H1 (cell line): ENCODE measurements around the gene ATP1B3. TPM values are rescaled to one million over a fixed set of nuclear protein-coding genes. Genes with fewer than 3 reads are reported as not detected.
"Not testable (repeated sequence)": the region's sequence is repeated elsewhere in the genome, so short reads cannot be mapped to it uniquely, and the experiment has no call there.

Experiments used
- CTCF ChIA-PET: fragments of 300-600 bp; sonication (Branson Sonifier 250); formaldehyde crosslinking; loops from one replicate; lab custom pipeline; 2021; ENCODE audit not compliant: partially characterized antibody; lab: Charles Lee
- POLR2A ChIA-PET: fragments of 300-600 bp; sonication (Branson Sonifier 250); formaldehyde crosslinking; loops from one replicate; lab custom pipeline; 2021; ENCODE audit warnings: inconsistent platforms; ENCODE audit not compliant: partially characterized antibody; lab: Charles Lee
- DNase-seq, 2 experiments: peaks; one replicate each; pipeline versions ENCODE4 v3.0.0 to v3.0.0-alpha.2; 2010 to 2022; ENCODE audit warnings: low spot score in 2 of 2, low read depth in 1 of 2, mixed read lengths in 1 of 2
- FAIRE-seq: peaks from 2 replicates; lab custom pipeline; 2011; peaks lifted over from hg19 to GRCh38; lab: Jason Lieb, UNC
- H2AFZ ChIP-seq: 2 replicates; pipeline ENCODE4 v1.8.1; 2012; ENCODE audit warnings: low read length, inconsistent platforms
- H2AK5ac ChIP-seq: 2 replicates; pipeline ENCODE4 v1.6.1; 2013; ENCODE audit warnings: low read depth, low read length
- H2BK120ac ChIP-seq: replicated peaks from 2 replicates; pipeline ENCODE3; 2013; ENCODE audit warnings: low read depth, low read length, inconsistent platforms
- H2BK12ac ChIP-seq: 2 replicates; pipeline ENCODE4 v1.6.1; 2013; ENCODE audit warnings: low read depth, low read length
- H2BK15ac ChIP-seq: 2 replicates; pipeline ENCODE4 v1.6.1; 2013; ENCODE audit warnings: low read length
- H2BK20ac ChIP-seq: 2 replicates; pipeline ENCODE4 v1.6.1; 2013; ENCODE audit warnings: low read length
- H2BK5ac ChIP-seq: 2 replicates; pipeline ENCODE4 v1.6.1; 2013; ENCODE audit warnings: low read depth, low read length
- H3K14ac ChIP-seq: 2 replicates; pipeline ENCODE4 v1.6.1; 2013; ENCODE audit warnings: inconsistent platforms; ENCODE audit not compliant: insufficient read length
- H3K18ac ChIP-seq: 2 replicates; pipeline ENCODE4 v1.6.1; 2013; ENCODE audit warnings: low read length; ENCODE audit errors: extremely low read depth
- H3K23ac ChIP-seq: 2 replicates; pipeline ENCODE4 v1.6.1; 2013; ENCODE audit warnings: inconsistent platforms; ENCODE audit not compliant: insufficient read length
- H3K23me2 ChIP-seq: 2 replicates; pipeline ENCODE4 v1.6.1; 2013; ENCODE audit warnings: low read depth, low read length
- H3K27ac ChIP-seq: 2 replicates; pipeline ENCODE4 v1.6.1; 2011; ENCODE audit warnings: low read depth, low read length, inconsistent platforms
- H3K27me3 ChIP-seq, 4 experiments: replicated peaks in 1 of 4; 1 replicate in 1 of 4; 2 replicates in 3 of 4; pipeline versions ENCODE4 v1.6.1 to v1.8.1; 2011 to 2013; ENCODE audit warnings: low read length in 3 of 4, mild to moderate bottlenecking in 3 of 4, inconsistent platforms in 2 of 4, mixed read lengths in 2 of 4, moderate library complexity in 1 of 4; ENCODE audit not compliant: control insufficient read depth in 3 of 4, insufficient read depth in 3 of 4; ENCODE audit errors: extremely low read depth in 1 of 4
- H3K36me3 ChIP-seq, 4 experiments: 2 replicates each; pipeline versions ENCODE4 v1.6.1 to v1.8.1; 2011 to 2013; ENCODE audit warnings: mild to moderate bottlenecking in 4 of 4, low read length in 3 of 4, moderate library complexity in 2 of 4, control low read depth in 1 of 4, inconsistent platforms in 1 of 4; ENCODE audit not compliant: insufficient read depth in 4 of 4, control insufficient read depth in 2 of 4
- H3K4ac ChIP-seq: replicated peaks from 2 replicates; pipeline ENCODE3; 2013; ENCODE audit warnings: low read length, low read depth, mixed read lengths, inconsistent platforms; ENCODE audit not compliant: insufficient read length
- H3K4me1 ChIP-seq, 4 experiments: replicated peaks in 1 of 4; 1 replicate in 1 of 4; 2 replicates in 3 of 4; pipeline versions ENCODE4 v1.6.1 to v1.8.1; 2011 to 2013; ENCODE audit warnings: low read length in 3 of 4, inconsistent platforms in 2 of 4, mixed read lengths in 1 of 4; ENCODE audit not compliant: insufficient read depth in 4 of 4, control insufficient read depth in 3 of 4
- H3K4me2 ChIP-seq, 2 experiments: 2 replicates each; pipeline versions ENCODE4 v1.6.1 to v1.8.1; 2011 to 2013; ENCODE audit warnings: low read depth in 2 of 2, low read length in 2 of 2, control low read depth in 1 of 2, inconsistent platforms in 1 of 2, mild to moderate bottlenecking in 1 of 2; ENCODE audit not compliant: insufficient read depth in 1 of 2
- H3K4me3 ChIP-seq, 4 experiments: fragments of 200-600, 300-600 bp in 1 of 4; sonication (generic), shearing (Covaris generic), sonication (Bioruptor Twin) in 1 of 4; 2 replicates each; pipeline versions ENCODE4 v1.5.1 to v1.8.1; 2011 to 2016; ENCODE audit warnings: low read length in 4 of 4, low read depth in 3 of 4, control low read depth in 2 of 4, inconsistent platforms in 2 of 4, mild to moderate bottlenecking in 2 of 4, mixed read lengths in 1 of 4, moderate library complexity in 1 of 4; ENCODE audit not compliant: insufficient read depth in 2 of 4; ENCODE audit errors: extremely low read depth in 1 of 4
- H3K56ac ChIP-seq: replicated peaks from 2 replicates; pipeline ENCODE3; 2013; ENCODE audit warnings: low read depth, mild to moderate bottlenecking, mixed read lengths, low read length, inconsistent platforms; ENCODE audit not compliant: insufficient read length
- H3K79me1 ChIP-seq: 2 replicates; pipeline ENCODE4 v1.6.1; 2013; ENCODE audit warnings: low read depth, low read length, control low read depth
- H3K79me2 ChIP-seq, 2 experiments: 2 replicates each; pipeline versions ENCODE4 v1.6.1 to v1.8.1; 2012 to 2013; ENCODE audit warnings: low read length in 2 of 2, mild to moderate bottlenecking in 2 of 2, inconsistent platforms in 1 of 2; ENCODE audit not compliant: insufficient read depth in 2 of 2, control insufficient read depth in 1 of 2
- H3K9ac ChIP-seq, 4 experiments: replicated peaks in 1 of 4; 1 replicate in 1 of 4; 2 replicates in 3 of 4; pipeline versions ENCODE4 v1.6.1 to v1.8.1; 2011 to 2013; ENCODE audit warnings: low read depth in 3 of 4, low read length in 3 of 4, control low read depth in 2 of 4, mild to moderate bottlenecking in 2 of 4, moderate library complexity in 2 of 4, inconsistent platforms in 1 of 4; ENCODE audit errors: extremely low read depth in 1 of 4
- H3K9me3 ChIP-seq, 2 experiments: 2 replicates each; pipeline versions ENCODE4 v1.6.1 to v1.8.1; 2012 to 2013; ENCODE audit warnings: mild to moderate bottlenecking in 2 of 2, moderate library complexity in 2 of 2, control low read depth in 1 of 2, inconsistent platforms in 1 of 2, low read depth in 1 of 2, low read length in 1 of 2, mixed read lengths in 1 of 2; ENCODE audit not compliant: insufficient read depth in 2 of 2
- H4K20me1 ChIP-seq, 2 experiments: replicated peaks in 1 of 2; 2 replicates each; pipeline versions ENCODE3 to v1.8.1; 2011 to 2013; ENCODE audit warnings: inconsistent platforms in 2 of 2, low read length in 2 of 2, mild to moderate bottlenecking in 1 of 2; ENCODE audit not compliant: insufficient read depth in 2 of 2, control insufficient read depth in 1 of 2
- H4K5ac ChIP-seq: 2 replicates; pipeline ENCODE4 v1.6.1; 2013; ENCODE audit warnings: low read length, low read depth, mixed read lengths, inconsistent platforms; ENCODE audit not compliant: insufficient read length
- H4K8ac ChIP-seq: 2 replicates; pipeline ENCODE4 v1.8.0; 2013; ENCODE audit warnings: mild to moderate bottlenecking, moderate library complexity, low read length, inconsistent platforms; ENCODE audit not compliant: insufficient read depth; ENCODE audit errors: extremely low read depth
- H4K91ac ChIP-seq: replicated peaks from 2 replicates; pipeline ENCODE3; 2013; ENCODE audit warnings: low read length, mixed read lengths, inconsistent platforms; ENCODE audit not compliant: insufficient read length
- KDM1A ChIP-seq: fragments of 200-600, 300-600 bp; sonication (generic); IDR thresholded peaks from 2 replicates; pipeline ENCODE4 v1.7.1; 2016; ENCODE audit warnings: mild to moderate bottlenecking, low read length, borderline replicate concordance
- SIN3A ChIP-seq, 2 experiments: IDR thresholded peaks in 1 of 2; conservative IDR thresholded peaks in 1 of 2; 2 replicates each; pipeline ENCODE4 v1.6.1; 2011 to 2012; ENCODE audit warnings: low read length in 2 of 2, improper control_type of control experiment in 1 of 2, low read depth in 1 of 2, mild to moderate bottlenecking in 1 of 2
- TBP ChIP-seq: IDR thresholded peaks from 2 replicates; pipeline ENCODE4 v1.6.1; 2011; ENCODE audit warnings: low read depth, low read length, improper control_type of control experiment
- WGBS, 2 experiments: shearing (Covaris generic) in 1 of 2; methylation state at CpG; one replicate each; pipeline versions ENCODE4 v1.1.6 to v1.1.7; 2013 to 2015; ENCODE audit warnings: low lambda C conversion rate in 2 of 2, mixed read lengths in 2 of 2, inconsistent platforms in 1 of 2, low coverage in 1 of 2, missing lambda C conversion rate in 1 of 2; ENCODE audit not compliant: insufficient replicate concordance in 2 of 2, insufficient coverage in 1 of 2, insufficient read length in 1 of 2; ENCODE audit errors: extremely low coverage in 1 of 2, missing lambda C conversion rate in 1 of 2; 5-methylcytosine and 5-hydroxymethylcytosine counted together
- polyA plus RNA-seq, 7 experiments: library from polyadenylated mRNA; depleted of rRNA in 3 of 7; stranded (reverse) in 5 of 7; unstranded in 2 of 7; fragments of >200 nt in 5 of 7; fragments of 200-250 nt in 2 of 7; gene quantifications; 1 replicate in 5 of 7; 2 replicates in 1 of 7; 4 replicates in 1 of 7; pipeline versions ENCODE4 v1.2.1 to v1.2.3, GENCODE V29; 2011 to 2013; ENCODE audit warnings: missing spikeins in 2 of 7, mixed read lengths in 2 of 7
- total RNA-seq: library from RNA; stranded (reverse); fragmentation: NEBNext Ultra II Directional; extraction: Animal tissue kit (Norgen Biotek cat#: 25700); gene quantifications from 2 replicates; pipeline ENCODE4 v1.2.1, GENCODE V29; 2021

The ATP1B3 gene
- total and polyA plus RNA-seq, 2 of the 8 experiments (the other 6 are each of a cell fraction or from before 2014, with no cell fraction given) = 233 to 342 TPM

DNA sequence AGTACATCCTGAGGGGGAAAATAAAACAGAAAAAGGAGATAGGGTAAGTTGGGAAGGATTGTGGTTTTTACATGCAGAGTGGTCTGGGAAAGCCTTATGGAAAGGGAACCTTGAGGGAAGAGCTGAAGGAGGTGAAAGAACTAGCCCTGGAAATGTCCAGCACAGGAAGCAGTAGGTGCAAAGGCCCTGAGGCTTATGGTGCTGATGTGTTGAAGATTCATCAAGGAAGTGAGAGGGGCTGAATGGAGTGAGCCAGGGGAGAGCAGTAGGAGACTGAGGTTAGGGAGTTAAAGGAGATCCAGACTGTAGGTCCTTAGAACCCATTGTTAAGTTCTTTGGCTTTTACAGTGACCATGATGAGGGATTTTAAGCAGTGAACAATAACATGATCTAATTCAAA, 33.0 kb downstream of the ATP1B3 start (continued):
- TF ChIP-seq SIN3A (conservative IDR thresholded peaks at IDR 0.05 in 1 of 2, IDR thresholded peaks at IDR 0.05 in 1 of 2; ENCODE audit: low read depth in 1 of 2, low read length in 2 of 2) = no peak
- no peak for TF ChIP-seq TBP
- TF ChIP-seq KDM1A = no peak

DNA sequence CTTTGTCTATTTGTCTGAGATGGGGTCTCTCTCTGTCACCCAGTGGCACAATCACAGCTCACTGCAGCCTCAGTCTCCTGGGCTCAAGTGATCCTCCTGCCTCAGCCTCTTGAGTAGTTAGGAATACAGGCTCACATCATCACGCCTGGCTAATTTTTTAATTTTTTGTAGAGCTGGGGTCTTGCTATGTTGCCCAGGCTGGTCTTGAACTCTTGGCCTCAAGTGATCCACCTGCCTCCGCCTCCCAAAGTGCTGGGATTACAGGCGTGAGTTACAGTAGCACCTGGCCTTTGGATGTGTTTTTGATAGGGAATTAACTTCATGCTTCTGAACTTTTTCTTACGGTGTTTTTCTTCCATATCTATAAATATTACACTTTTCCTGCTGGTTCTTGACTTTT, 33.5 kb downstream of the ATP1B3 start:
- CTCF ChIA-PET = not testable (repeated sequence)

More for the DNA sequence above, 33.5 kb downstream of the ATP1B3 start:
- H2AK5ac ChIP-seq, H3K23me2 ChIP-seq, H2BK12ac ChIP-seq, H3K23ac ChIP-seq, FAIRE-seq, H3K27me3 ChIP-seq, H4K91ac ChIP-seq, H3K4ac ChIP-seq, H3K4me3 ChIP-seq, H2BK5ac ChIP-seq, H4K20me1 ChIP-seq, H3K9me3 ChIP-seq, H3K9ac ChIP-seq, H3K4me2 ChIP-seq, H3K18ac ChIP-seq, H3K79me1 ChIP-seq, H3K79me2 ChIP-seq, H3K4me1 ChIP-seq, H2BK15ac ChIP-seq, H4K5ac ChIP-seq, POLR2A ChIA-PET, DNase-seq, H3K14ac ChIP-seq, H2BK20ac ChIP-seq, H4K8ac ChIP-seq, H2BK120ac ChIP-seq, H3K27ac ChIP-seq, H2AFZ ChIP-seq, H3K56ac ChIP-seq: not testable (repeated sequence)
- WGBS, 2 experiments = 89% methylated on average over 4 of the region's 4 CpGs; no CpG with 5 or more reads in 1 of the 2 experiments
- peaks cover 2 to 73% (median 40%) of the 10 kb centered on the region in 4 experiments; a peak in 7 of 8 replicates for H3K36me3 ChIP-seq
